ENCODE results near the gene SLC15A4. TPM values are rescaled to one million over a fixed set of nuclear protein-coding genes. Genes with fewer than 3 reads are reported as not detected.
"Not testable (repeated sequence)": the region's sequence is repeated elsewhere in the genome, so short reads cannot be mapped to it uniquely, and the experiment has no call there.

The SLC15A4 gene
- total RNA-seq, 4 donors from 2014 or later = 28.1 to 49.9 (median 45.8) TPM

DNA sequence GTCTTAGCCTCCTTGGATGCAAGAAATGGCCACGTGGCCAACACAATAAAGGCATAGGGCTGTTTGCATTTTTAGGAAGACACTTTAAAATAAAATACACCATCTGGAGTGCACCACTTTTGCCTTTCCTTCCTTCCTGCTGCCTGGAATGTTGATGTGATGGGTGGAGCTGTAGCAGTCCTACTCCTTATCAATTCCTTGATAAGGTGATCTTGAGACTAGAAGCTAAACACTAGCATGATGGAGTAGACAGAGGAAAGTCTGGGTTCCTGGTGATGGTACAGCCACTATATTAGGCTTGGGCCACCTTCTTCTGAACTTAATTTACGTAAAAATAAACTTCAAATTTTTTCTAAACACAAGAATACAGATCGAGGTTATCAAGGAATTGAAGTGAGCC, 26.6 kb upstream of the SLC15A4 start:
- 65 to 67% methylated on average over 3 of the region's 3 CpGs for WGBS, 2 donors (ENCODE audit: low coverage in 1 of 2)
- peaks cover 43% of the 10 kb centered on the region for H3K27me3 ChIP-seq
- no peak for ATAC-seq
- H3K4me3 ChIP-seq = no peak overlapping the region
- peaks cover 0 to 10% (median 0%) of the 10 kb centered on the region in 3 donors for H3K4me1 ChIP-seq
- TF ChIP-seq EP300 (IDR thresholded peaks at IDR 0.05) (no peak), POLR2A (IDR thresholded peaks at IDR 0.05) (no peak), CTCF (IDR thresholded peaks at IDR 0.05) (no peak), POLR2AphosphoS5 (IDR thresholded peaks at IDR 0.05) (no peak)
- no peaks in the 10 kb centered on the region for H3K36me3 ChIP-seq
- no peaks in the 10 kb centered on the region for H3K9me3 ChIP-seq
- no peak overlapping the region for H3K27ac ChIP-seq

DNA sequence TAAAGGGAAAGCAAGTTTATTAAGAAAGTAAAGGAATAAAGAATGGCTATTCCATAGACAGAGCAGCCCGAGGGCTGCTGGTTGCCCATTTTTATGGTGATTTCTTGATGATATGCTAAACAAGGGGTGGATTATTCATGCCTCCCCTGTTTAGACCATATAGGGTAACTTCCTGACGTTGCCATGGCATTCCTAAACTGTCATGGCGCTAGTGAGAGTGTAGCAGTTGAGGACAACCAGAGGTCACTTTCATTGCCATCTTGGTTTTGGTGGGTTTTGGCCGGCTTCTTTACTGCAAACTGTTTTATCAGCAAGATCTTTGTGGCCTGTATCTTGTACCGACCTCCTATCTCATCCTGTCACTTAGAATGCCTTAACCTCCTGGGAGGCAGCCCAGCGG, 26.0 kb upstream of the SLC15A4 start:
- H3K27ac ChIP-seq, ATAC-seq, H3K36me3 ChIP-seq, H3K9me3 ChIP-seq, H3K4me3 ChIP-seq: not testable (repeated sequence)
- Histone ChIP-seq H3K27me3 (peaks cover 42% of the 10 kb centered on the region), H3K4me1 (peaks cover 0 to 10% (median 0%) of the 10 kb centered on the region in 3 donors)
- WGBS, 2 donors (ENCODE audit: low coverage in 1 of 2) = 44 to 50% methylated on average over 5 to 6 of the region's 6 CpGs

DNA sequence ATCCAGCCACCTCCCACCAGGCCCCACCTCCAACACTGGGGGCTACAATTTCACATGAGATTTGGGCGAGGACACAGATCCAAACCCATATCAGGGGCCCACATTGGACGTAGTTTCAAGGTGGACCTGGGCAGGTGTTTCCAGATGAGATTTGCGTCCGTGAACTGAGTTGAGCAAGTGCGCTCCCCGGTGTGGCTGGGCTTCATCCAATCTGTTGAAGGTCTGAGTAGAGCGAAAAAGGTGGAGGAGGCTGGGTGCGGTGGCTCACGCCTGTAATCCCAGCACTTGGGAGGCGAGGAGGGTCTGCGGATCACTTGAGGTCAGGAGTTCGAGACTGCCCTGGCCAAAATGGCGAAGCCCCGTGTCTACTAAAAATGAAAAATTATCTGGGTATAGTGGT, 24.6 kb upstream of the SLC15A4 start:
- WGBS, 2 donors (ENCODE audit: low coverage in 1 of 2) = 100% methylated on average over 2 to 4 of the region's 14 CpGs

GRCh38 chr12:128846671-128847070, 22.9 kb upstream of the SLC15A4 start:
- peaks cover 10% of the 10 kb centered on the region for H3K27me3 ChIP-seq
- not testable (repeated sequence) for H3K36me3 ChIP-seq, H3K27ac ChIP-seq, H3K9me3 ChIP-seq, ATAC-seq, H3K4me3 ChIP-seq, H3K4me1 ChIP-seq
- WGBS, 2 donors (ENCODE audit: low coverage in 1 of 2) = 89% methylated on average over 12 of the region's 27 CpGs; no CpG with 5 or more reads in 1 of the 2 donors

More for the DNA sequence above, 24.6 kb upstream of the SLC15A4 start:
- no peaks in the 10 kb centered on the region for H3K9me3 ChIP-seq
- TF ChIP-seq POLR2A (IDR thresholded peaks at IDR 0.05) (no peak), CTCF (IDR thresholded peaks at IDR 0.05) (no peak), EP300 (IDR thresholded peaks at IDR 0.05) (no peak), POLR2AphosphoS5 (IDR thresholded peaks at IDR 0.05) (no peak)
- H3K4me1 ChIP-seq = peaks cover 0 to under 1% (median 0%) of the 10 kb centered on the region in 3 donors
- H3K27ac ChIP-seq = no peak overlapping the region
- no peaks in the 10 kb centered on the region for H3K36me3 ChIP-seq
- no peak overlapping the region for H3K4me3 ChIP-seq
- H3K27me3 ChIP-seq = peaks cover 27% of the 10 kb centered on the region
- no peak for ATAC-seq

- Histone ChIP-seq H3K4me3 (no peak overlapping the region), H3K27ac (no peak overlapping the region), H3K9me3 (no peaks in the 10 kb centered on the region), H3K27me3 (no peaks in the 10 kb centered on the region), H3K4me1 (no peaks in the 10 kb centered on the region), H3K36me3 (no peaks in the 10 kb centered on the region)
- no peak for ATAC-seq
- WGBS, 2 donors (ENCODE audit: low coverage in 1 of 2) = 20 to 50% methylated on average over 2 of the region's 11 CpGs
- TF ChIP-seq POLR2AphosphoS5 (IDR thresholded peaks at IDR 0.05) (no peak), CTCF (IDR thresholded peaks at IDR 0.05) (no peak)
Observed at GRCh38 chr12:128844031-128844635, 20.4 kb upstream of the SLC15A4 start.

GRCh38 chr12:128843538-128843937, 19.8 kb upstream of the SLC15A4 start:
- 79 to 91% methylated on average over 3 to 4 of the region's 4 CpGs for WGBS, 2 donors (ENCODE audit: low coverage in 1 of 2)
- no peaks in the 10 kb centered on the region for H3K36me3 ChIP-seq
- no peak overlapping the region for H3K4me3 ChIP-seq
- no peaks in the 10 kb centered on the region for H3K9me3 ChIP-seq
- no peak for ATAC-seq
- H3K27ac ChIP-seq = no peak overlapping the region
- TF ChIP-seq EP300 (IDR thresholded peaks at IDR 0.05) (no peak), POLR2AphosphoS5 (IDR thresholded peaks at IDR 0.05) (no peak), CTCF (IDR thresholded peaks at IDR 0.05) (no peak), POLR2A (IDR thresholded peaks at IDR 0.05) (no peak)
- no peaks in the 10 kb centered on the region for H3K4me1 ChIP-seq
- H3K27me3 ChIP-seq = no peaks in the 10 kb centered on the region

Data from gastroesophageal sphincter (tissue), 4 donors.